Sigmoid colon (tissue), 7 donors: ENCODE data around the gene PTPN14. TPM values are rescaled to one million over a fixed set of nuclear protein-coding genes. Genes with fewer than 3 reads are reported as not detected.

Experiments
- DNase-seq: peaks from one replicate; pipeline ENCODE4 v3.0.0-alpha.2; 2019
- H3K27ac ChIP-seq, 4 donors: fragments of 200-600 bp; sonication (generic); one replicate each; pipeline ENCODE4 v1.5.1; 2016 to 2019; ENCODE audit warnings: mild to moderate bottlenecking in 1 of 4
- H3K27me3 ChIP-seq, 3 donors: fragments of 200-600 bp; sonication (generic); one replicate each; pipeline ENCODE4 v1.5.1; 2019; ENCODE audit warnings: mild to moderate bottlenecking in 1 of 3
- H3K36me3 ChIP-seq, 4 donors: fragments of 200-600 bp; sonication (generic); one replicate each; pipeline ENCODE4 v1.5.1; 2016 to 2019
- H3K4me1 ChIP-seq, 4 donors: fragments of 200-600 bp; sonication (generic); one replicate each; pipeline ENCODE4 v1.5.1; 2017 to 2019
- H3K4me3 ChIP-seq, 4 donors: fragments of 200-600 bp; sonication (generic); one replicate each; pipeline ENCODE4 v1.5.1; 2017 to 2019; ENCODE audit warnings: mild to moderate bottlenecking in 2 of 4, moderate library complexity in 1 of 4
- H3K9me3 ChIP-seq, 4 donors: fragments of 200-600 bp in 3 of 4; sonication (generic) in 3 of 4; one replicate each; pipeline versions ENCODE4 v1.5.1 to v1.6.1; 2013 to 2019
- CTCF ChIP-seq, 4 experiments: fragments of 450-650 bp in 3 of 4; fragments of 200-600 bp in 1 of 4; IDR thresholded peaks; one replicate each; pipeline ENCODE4 v1.5.1; 2016 to 2019; ENCODE audit warnings: antibody characterized with exemption in 4 of 4, mild to moderate bottlenecking in 3 of 4, moderate library complexity in 2 of 4
- EP300 ChIP-seq, 4 donors: sonication (generic); formaldehyde crosslinking; IDR thresholded peaks; one replicate each; pipeline ENCODE4 v1.6.1; 2017; ENCODE audit warnings: antibody characterized with exemption in 4 of 4
- POLR2A ChIP-seq, 2 donors: fragments of 450-650 bp; IDR thresholded peaks; one replicate each; pipeline ENCODE4 v1.6.1; 2016; ENCODE audit warnings: antibody characterized with exemption in 2 of 2, mild to moderate bottlenecking in 2 of 2, moderate library complexity in 2 of 2
- POLR2AphosphoS5 ChIP-seq, 4 donors: sonication (generic); formaldehyde crosslinking; IDR thresholded peaks; one replicate each; pipeline ENCODE4 v1.6.1; 2017; ENCODE audit warnings: antibody characterized with exemption in 4 of 4
- WGBS, 2 donors: extraction: QIAGEN DNeasy Blood & Tissue Kit; methylation state at CpG; one replicate each; pipeline ENCODE4 v1.1.7; 2013; 5-methylcytosine and 5-hydroxymethylcytosine counted together
- intact Hi-C: fragments of 100-400 bp; cut with DNase I; formaldehyde crosslinking; loops from one replicate; pipeline ENCODE4 v1.15.1; 2023
- polyA plus RNA-seq, 3 donors: library from polyadenylated mRNA; stranded (reverse); fragments of 200-250 nt; gene quantifications; one replicate each; pipeline ENCODE4 v1.2.3, GENCODE V29; 2013
- total RNA-seq, 4 donors: library from RNA; depleted of rRNA; stranded (reverse); fragments of >200 nt; gene quantifications; one replicate each; pipeline ENCODE4 v1.1.0, GENCODE V29; 2016
- donor health status: healthy with polysubstance abuse.
- donor health status: Bipolar disorder and iron deficiency.
- donor health status: healthy.

PTPN14 gene
- total and polyA plus RNA-seq, 7 donors = 0.46 to 35.5 (median 20.1) TPM

- intact Hi-C loops = no loop called here
- WGBS, 2 donors = 91 to 97% methylated on average over 1 of the region's 1 CpG
- H3K4me1 ChIP-seq = no peaks in the 10 kb centered on the region
- H3K27ac ChIP-seq = no peak overlapping the region
- DNase-seq = no peak
- H3K36me3 ChIP-seq = no peaks in the 10 kb centered on the region
- H3K27me3 ChIP-seq = no peaks in the 10 kb centered on the region
- H3K4me3 ChIP-seq = no peak overlapping the region
- no peaks in the 10 kb centered on the region for H3K9me3 ChIP-seq
- TF ChIP-seq POLR2A (IDR thresholded peaks at IDR 0.05) (no peak), EP300 (IDR thresholded peaks at IDR 0.05) (no peak), CTCF (IDR thresholded peaks at IDR 0.05) (no peak), POLR2AphosphoS5 (IDR thresholded peaks at IDR 0.05) (no peak)
These were observed 13.9 kb upstream of the PTPN14 start for GRCh38 chr1:214565310-214565709.

- H3K4me3 ChIP-seq = no peak overlapping the region
- H3K4me1 ChIP-seq = no peaks in the 10 kb centered on the region
- no peaks in the 10 kb centered on the region for H3K36me3 ChIP-seq
- H3K27me3 ChIP-seq = no peaks in the 10 kb centered on the region
- no peak overlapping the region for H3K27ac ChIP-seq
- TF ChIP-seq POLR2AphosphoS5 (IDR thresholded peaks at IDR 0.05) = no peak
- no peak for TF ChIP-seq EP300 (IDR thresholded peaks at IDR 0.05)
- no peak for TF ChIP-seq POLR2A (IDR thresholded peaks at IDR 0.05)
- TF ChIP-seq CTCF (IDR thresholded peaks at IDR 0.05) = no peak
- no peaks in the 10 kb centered on the region for H3K9me3 ChIP-seq
- no peak for DNase-seq
- intact Hi-C loops = no loop called here
These were observed 12.5 kb upstream of the PTPN14 start for GRCh38 chr1:214563881-214564280.

GRCh38 chr1:214557952-214558735 is 6.7 kb upstream of the PTPN14 start:
- Histone ChIP-seq H3K36me3 (no peaks in the 10 kb centered on the region), H3K27ac (no peak overlapping the region), H3K27me3 (no peaks in the 10 kb centered on the region), H3K9me3 (no peaks in the 10 kb centered on the region), H3K4me3 (no peak overlapping the region), H3K4me1 (no peaks in the 10 kb centered on the region)
- intact Hi-C loops = loop anchor here (10.0 kb wide), 1 partner anchor 223 kb away; no protein-coding TSS in a partner anchor
- WGBS, 2 donors = 64 to 76% methylated on average over 8 of the region's 8 CpGs
- no peak for DNase-seq
- no peak for TF ChIP-seq CTCF (IDR thresholded peaks at IDR 0.05)
- TF ChIP-seq POLR2AphosphoS5 (IDR thresholded peaks at IDR 0.05) = no peak

- H3K27ac ChIP-seq = peak overlapping the region; percentile 87 to 99 (median 98)
- TF ChIP-seq CTCF (IDR thresholded peaks at IDR 0.05) = no peak
- no peak for TF ChIP-seq POLR2A (IDR thresholded peaks at IDR 0.05)
- no peak for TF ChIP-seq POLR2AphosphoS5 (IDR thresholded peaks at IDR 0.05)
- intact Hi-C loops = loop anchor here (10.0 kb wide), 1 partner anchor 218 kb away; no protein-coding TSS in a partner anchor
These were observed 1.8 kb upstream of the PTPN14 start for GRCh38 chr1:214553142-214553710.

More at GRCh38 chr1:214553142-214553710, 1.8 kb upstream of the PTPN14 start:
- no peaks in the 10 kb centered on the region for H3K27me3 ChIP-seq
- H3K4me3 ChIP-seq = no peak overlapping the region
- no peak for DNase-seq
- H3K9me3 ChIP-seq = no peaks in the 10 kb centered on the region
- no peaks in the 10 kb centered on the region for H3K36me3 ChIP-seq
- 89 to 91% methylated on average over 5 of the region's 5 CpGs for WGBS, 2 donors
- peaks cover 0 to 32% (median 23%) of the 10 kb centered on the region in 4 donors for H3K4me1 ChIP-seq
